GM10847 (cell line): ENCODE results near the gene BCL2L1.

Experiments
- POLR2A ChIP-seq: IDR thresholded peaks from 2 replicates; pipeline ENCODE4 v1.6.1; 2011; ENCODE audit not compliant: insufficient read length; ENCODE audit errors: extremely low read depth

Gene BCL2L1

GRCh38 chr20:31716818-31717477 is 5.7 kb downstream of the BCL2L1 start:
- no peak for TF ChIP-seq POLR2A

GRCh38 chr20:31716351-31716750 is 6.3 kb downstream of the BCL2L1 start:
- TF ChIP-seq POLR2A = no peak

GRCh38 chr20:31715766-31716165 is 6.9 kb downstream of the BCL2L1 start:
- no peak for TF ChIP-seq POLR2A

GRCh38 chr20:31713312-31714273 is 9.1 kb downstream of the BCL2L1 start:
- no peak for TF ChIP-seq POLR2A

- no peak for TF ChIP-seq POLR2A
These were observed 9.9 kb downstream of the BCL2L1 start for GRCh38 chr20:31712564-31713311.

GRCh38 chr20:31712112-31712553 is 10.5 kb downstream of the BCL2L1 start:
- no peak for TF ChIP-seq POLR2A

GRCh38 chr20:31711179-31712111 is 11.2 kb downstream of the BCL2L1 start:
- no peak for TF ChIP-seq POLR2A

GRCh38 chr20:31710423-31711108 is 12.1 kb downstream of the BCL2L1 start:
- no peak for TF ChIP-seq POLR2A

- no peak for TF ChIP-seq POLR2A
These were observed 12.7 kb downstream of the BCL2L1 start for GRCh38 chr20:31709939-31710338.

GRCh38 chr20:31708736-31709534 is 13.7 kb downstream of the BCL2L1 start:
- no peak for TF ChIP-seq POLR2A

- no peak for TF ChIP-seq POLR2A
These were observed 14.5 kb downstream of the BCL2L1 start for GRCh38 chr20:31707994-31708735.

- TF ChIP-seq POLR2A = no peak
These were observed 15.4 kb downstream of the BCL2L1 start for GRCh38 chr20:31707258-31707615.
